Muscle of arm (tissue), 12 donors: ENCODE measurements around the gene HTR2C. TPM values are rescaled to one million over a fixed set of nuclear protein-coding genes. Genes with fewer than 3 reads are reported as not detected.
"Not testable (repeated sequence)": the region's sequence is repeated elsewhere in the genome, so short reads cannot be mapped to it uniquely, and the experiment has no call there.

Experiments used
- DNase-seq: peaks from one replicate; pipeline ENCODE4 v3.0.0-alpha.2; 2013
- polyA plus RNA-seq, 12 donors: library from polyadenylated mRNA; unstranded; fragments of 120-200 nt; gene quantifications; one replicate each; pipeline ENCODE4 v1.2.1, GENCODE V29; 2013; ENCODE audit not compliant: insufficient read length in 12 of 12

The HTR2C gene
- polyA plus RNA-seq, 12 donors: not detected

GRCh38 chrX:114712466-114712865, 128.6 kb downstream of the HTR2C start:
- DNase-seq: no peak

GRCh38 chrX:114715096-114715495, 131.2 kb downstream of the HTR2C start:
- no peak for DNase-seq

DNA sequence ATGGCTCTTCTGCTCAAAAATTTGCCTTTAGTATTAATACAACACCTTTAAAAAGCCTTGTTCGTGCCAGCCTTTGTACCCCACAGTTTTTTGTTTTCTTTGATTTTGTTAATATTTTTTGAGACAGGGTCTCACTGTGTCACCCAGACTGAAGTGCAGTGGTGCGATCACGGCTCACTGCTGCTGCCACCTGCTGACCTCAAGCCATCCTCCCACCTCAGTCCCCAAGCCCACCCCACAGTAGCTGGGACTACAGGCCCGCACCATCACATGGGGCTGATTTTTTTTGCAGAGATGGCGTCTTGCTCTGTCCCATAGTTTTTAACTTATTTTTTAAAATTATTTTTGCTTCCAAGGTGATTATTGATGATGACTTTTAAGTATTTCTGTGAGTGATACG, 134.0 kb downstream of the HTR2C start:
- DNase-seq: no peak

- DNase-seq: no peak
These were observed 182.7 kb downstream of the HTR2C start for GRCh38 chrX:114766541-114766940.

GRCh38 chrX:114774691-114775090, 190.8 kb downstream of the HTR2C start:
- DNase-seq: no peak

- no peak for DNase-seq
These were observed 199.0 kb downstream of the HTR2C start for GRCh38 chrX:114782925-114783324.

DNA sequence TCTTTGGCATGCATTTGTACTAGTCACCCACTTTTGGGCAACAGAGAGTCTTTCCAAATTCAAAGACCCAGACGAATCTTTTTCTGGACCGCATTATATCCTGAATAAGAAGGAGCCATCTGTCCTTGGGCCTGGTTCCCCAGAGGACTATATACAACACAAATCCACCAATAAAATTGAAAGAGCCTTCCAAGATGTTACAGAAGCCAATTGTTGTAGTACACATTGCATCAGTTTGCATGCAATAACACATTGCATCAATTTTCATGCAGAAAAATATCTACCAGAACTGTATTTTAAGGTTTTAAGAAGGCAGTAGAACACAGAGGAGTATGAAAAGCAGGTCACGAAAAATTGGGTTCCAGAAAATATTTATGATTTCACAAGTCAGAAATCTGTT, 203.2 kb downstream of the HTR2C start:
- DNase-seq: peak; percentile 13

DNA sequence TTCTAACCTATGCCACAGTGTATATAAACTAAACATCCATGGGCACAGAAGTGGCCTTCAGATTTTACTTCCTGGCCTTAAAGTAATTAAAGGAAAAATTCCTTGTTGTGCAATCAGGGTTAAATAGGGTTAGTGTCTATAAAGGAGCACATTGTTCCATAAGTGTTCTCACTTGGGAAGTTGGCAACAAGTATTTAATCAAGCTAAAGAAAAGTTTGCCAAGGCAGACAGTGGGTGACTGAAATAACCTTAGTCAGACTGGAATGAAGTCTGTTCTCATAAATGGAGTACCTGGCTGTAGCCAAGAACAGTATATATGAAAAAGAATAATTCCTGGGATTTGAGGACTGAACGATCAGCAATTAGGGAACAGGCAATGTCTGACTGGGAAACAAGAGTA, 213.6 kb downstream of the HTR2C start:
- DNase-seq: no peak

DNA sequence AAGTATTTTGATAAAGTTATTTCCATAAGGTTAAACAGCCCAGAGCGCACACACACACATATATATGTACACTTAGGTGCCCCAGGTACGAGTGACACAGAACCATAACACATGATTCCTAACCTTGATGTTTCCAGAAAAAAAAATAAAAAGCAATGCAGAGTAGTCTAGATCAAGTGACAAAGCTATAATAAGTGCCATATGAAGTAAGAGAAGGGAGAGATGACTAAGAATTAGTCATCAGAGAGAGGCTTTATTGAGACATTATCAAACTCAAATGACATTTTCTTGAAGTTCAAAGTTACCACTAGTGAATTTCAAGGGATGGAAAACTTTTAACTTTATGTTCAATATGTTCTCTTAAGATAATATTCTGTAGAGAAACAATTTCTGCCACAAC, 215.0 kb downstream of the HTR2C start:
- DNase-seq: no peak

GRCh38 chrX:114800719-114801118, 216.8 kb downstream of the HTR2C start:
- no peak for DNase-seq

GRCh38 chrX:114819509-114819908, 235.6 kb downstream of the HTR2C start:
- DNase-seq: no peak

GRCh38 chrX:114841051-114841450, 257.2 kb downstream of the HTR2C start:
- DNase-seq: no peak

DNA sequence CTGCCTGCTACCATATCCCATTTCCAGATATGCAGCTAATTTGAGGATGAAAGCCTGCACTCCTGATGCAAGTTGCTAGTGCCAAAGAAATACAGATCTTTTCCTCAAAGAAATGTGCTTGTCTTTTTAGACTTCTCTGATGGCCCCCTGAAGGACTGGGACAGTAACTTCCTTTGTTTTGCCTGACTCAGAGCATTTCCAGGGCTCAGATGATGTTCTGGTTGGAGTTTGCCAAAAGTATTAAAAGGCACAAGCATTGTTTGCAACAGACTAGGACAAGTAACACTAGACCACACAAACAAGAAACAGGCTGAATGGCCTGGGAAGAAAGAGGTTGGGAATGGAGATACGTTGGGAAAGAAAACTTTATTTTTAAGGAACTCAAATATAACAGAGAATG, 258.3 kb downstream of the HTR2C start:
- no peak for DNase-seq

- peak; percentile 66 for DNase-seq
These were observed 305.6 kb downstream of the HTR2C start for GRCh38 chrX:114889481-114889880.

GRCh38 chrX:114903618-114904017, 319.7 kb downstream of the HTR2C start:
- DNase-seq: no peak

DNA sequence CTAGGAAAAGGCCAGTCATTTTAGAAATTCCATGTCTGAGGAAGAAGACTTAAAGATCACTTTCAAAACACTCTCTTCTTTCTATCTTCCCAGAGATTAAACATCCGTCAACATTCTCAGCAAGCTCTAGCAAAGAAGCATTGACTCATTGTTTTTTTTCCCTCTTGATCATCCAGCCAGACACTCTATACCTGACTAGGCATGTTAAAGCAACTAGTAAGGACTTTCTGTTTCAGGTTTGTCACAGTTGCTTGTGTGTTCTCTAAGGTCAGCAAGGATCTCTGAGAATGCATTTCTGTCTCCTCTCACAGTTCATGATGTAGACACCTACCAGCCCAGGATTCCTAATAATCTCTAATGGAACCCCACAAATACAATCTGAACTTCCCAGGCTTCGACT, 321.4 kb downstream of the HTR2C start:
- no peak for DNase-seq

DNA sequence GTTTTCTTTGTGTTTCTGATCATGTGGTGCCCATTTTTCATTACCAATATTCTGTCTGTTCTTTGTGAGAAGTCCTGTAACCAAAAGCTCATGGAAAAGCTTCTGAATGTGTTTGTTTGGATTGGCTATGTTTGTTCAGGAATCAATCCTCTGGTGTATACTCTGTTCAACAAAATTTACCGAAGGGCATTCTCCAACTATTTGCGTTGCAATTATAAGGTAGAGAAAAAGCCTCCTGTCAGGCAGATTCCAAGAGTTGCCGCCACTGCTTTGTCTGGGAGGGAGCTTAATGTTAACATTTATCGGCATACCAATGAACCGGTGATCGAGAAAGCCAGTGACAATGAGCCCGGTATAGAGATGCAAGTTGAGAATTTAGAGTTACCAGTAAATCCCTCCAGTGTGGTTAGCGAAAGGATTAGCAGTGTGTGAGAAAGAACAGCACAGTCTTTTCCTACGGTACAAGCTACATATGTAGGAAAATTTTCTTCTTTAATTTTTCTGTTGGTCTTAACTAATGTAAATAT, 323.2 kb downstream of the HTR2C start:
- no peak for DNase-seq

DNA sequence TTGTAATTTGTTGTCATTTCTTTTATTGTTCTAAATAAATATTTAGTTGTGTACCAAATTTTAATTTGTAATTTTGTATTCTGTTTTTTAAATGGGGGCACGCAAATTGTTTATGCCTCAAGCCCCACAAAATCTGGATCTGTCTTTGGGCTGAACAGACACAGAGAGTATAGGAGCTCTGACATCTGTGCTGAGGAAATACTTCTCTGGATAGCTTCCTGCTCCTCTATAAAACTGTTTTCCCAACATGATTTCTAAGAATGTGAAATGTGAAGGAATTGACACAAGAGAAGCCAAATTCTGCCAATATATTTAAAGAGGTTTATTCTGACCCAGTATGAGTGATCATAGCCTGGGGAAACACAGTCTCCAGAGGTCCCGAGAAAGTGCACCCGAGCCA, 340.5 kb downstream of the HTR2C start:
- DNase-seq: no peak

GRCh38 chrX:114924856-114925255, 341.0 kb downstream of the HTR2C start:
- DNase-seq: no peak

DNA sequence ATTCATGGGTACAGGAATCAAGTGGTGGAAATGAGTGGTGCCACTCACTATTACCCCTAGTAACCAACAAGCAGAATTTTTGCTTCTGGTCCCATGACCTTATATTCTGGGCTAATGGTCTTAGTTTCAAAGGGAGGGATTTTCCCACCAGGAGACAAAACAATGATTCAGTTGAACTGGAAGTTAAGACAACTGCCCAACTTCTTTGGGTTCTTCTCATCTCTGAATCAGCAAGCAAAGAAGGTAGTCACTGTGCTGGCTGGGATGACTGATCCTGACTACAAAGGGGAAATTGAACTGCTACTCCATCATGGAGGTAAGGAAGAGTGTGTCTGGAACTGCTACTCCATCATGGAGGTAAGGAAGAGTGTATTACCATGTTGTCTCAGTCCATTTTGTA, 346.3 kb downstream of the HTR2C start:
- DNase-seq: no peak

- no peak for DNase-seq
These were observed 348.7 kb downstream of the HTR2C start for GRCh38 chrX:114932550-114932949.

DNA sequence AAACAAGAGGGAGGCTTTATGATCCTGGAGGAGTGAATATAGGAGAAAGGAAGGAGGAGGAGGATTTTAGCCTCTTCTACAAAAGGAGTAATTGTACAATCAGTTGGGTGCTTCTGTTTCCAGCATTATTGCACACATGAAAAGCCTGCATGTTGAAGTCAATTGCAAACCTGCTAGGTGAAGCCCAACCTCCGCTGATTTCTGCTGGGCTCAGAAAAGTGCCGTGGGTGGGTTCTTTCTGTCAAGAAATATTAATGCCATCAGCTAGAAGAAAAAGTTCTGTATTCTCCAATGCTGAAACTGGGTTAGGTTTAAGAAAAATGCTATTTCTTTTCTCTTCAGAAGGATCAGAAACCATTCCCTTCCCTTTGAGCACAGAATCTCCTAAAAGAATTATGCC, 349.4 kb downstream of the HTR2C start:
- DNase-seq: not testable (repeated sequence)

GRCh38 chrX:114937090-114937489, 353.2 kb downstream of the HTR2C start:
- DNase-seq: not testable (repeated sequence)

DNA sequence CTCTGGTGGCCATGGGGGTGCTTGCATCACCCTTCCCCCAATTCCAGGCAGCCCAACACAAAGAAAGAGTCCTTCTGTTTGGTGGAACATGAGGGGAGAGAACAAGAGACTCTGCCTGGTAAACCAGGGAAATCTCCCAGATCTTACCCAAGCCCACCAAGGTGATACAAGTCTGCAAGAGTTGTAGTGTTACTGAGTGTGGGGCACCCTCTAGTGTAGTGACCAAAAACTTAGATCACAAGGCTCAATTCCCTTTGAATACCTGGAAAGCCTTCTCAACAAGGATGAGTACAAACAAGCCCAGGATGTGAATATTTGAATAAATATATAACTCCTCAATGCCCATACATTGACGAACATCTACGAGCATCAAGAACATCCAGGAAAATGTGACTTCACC, 368.8 kb downstream of the HTR2C start:
- DNase-seq: no peak
